Measurements from ENCODE around the gene NXN.
"Not testable (repeated sequence)": the region's sequence is repeated elsewhere in the genome, so short reads cannot be mapped to it uniquely, and the experiment has no call there.

NXN gene

DNA sequence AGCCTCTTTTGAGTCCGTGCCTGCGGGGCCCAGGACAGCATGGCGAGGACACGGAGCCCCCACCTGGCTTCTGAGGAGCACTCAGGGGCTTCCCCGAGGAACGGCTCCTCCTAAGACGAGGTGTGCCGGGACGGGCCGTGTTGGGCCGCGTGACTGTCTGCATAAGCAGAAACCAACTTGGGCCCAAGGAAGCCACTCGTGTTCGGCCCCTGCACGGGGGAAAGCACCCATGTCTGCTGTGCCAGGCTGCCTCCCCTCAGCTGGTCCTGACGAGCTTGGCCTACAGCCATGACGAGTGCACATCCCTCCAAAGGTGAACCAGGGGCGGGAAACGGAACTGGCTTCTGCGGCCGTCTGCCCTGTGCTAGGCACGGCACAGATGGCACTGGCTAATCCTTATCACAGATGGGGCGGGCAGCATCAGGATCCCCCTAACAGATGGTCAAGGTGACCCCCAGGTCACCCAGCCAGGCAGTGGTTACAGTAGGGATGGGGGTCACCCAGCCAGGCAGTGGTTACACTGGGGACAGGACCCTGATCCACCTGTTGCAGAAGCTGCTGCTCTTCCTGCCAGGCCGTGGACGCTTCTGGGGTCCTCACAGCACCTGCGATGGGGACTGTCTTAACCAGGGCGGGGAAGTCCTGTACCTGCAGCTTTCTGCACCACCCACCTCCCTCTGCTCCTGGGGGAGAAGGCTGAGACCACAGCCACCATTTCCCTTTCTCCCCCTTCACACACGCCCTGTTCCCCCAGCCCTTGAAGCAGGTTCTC, 171.9 kb downstream of the NXN start:
- no peak overlapping the region for H3K4me3 Mint-ChIP-seq
- no peaks in the 10 kb centered on the region for H3K27me3 Mint-ChIP-seq
- no peaks in the 10 kb centered on the region for H3K36me3 Mint-ChIP-seq
- no peaks in the 10 kb centered on the region for H3K9me3 Mint-ChIP-seq
- H3K27ac Mint-ChIP-seq: no peak overlapping the region
- no peaks in the 10 kb centered on the region for H3K4me1 Mint-ChIP-seq

GRCh38 chr17:806781-807522, 172.6 kb downstream of the NXN start:
- H3K4me3 Mint-ChIP-seq: no peak overlapping the region

DNA sequence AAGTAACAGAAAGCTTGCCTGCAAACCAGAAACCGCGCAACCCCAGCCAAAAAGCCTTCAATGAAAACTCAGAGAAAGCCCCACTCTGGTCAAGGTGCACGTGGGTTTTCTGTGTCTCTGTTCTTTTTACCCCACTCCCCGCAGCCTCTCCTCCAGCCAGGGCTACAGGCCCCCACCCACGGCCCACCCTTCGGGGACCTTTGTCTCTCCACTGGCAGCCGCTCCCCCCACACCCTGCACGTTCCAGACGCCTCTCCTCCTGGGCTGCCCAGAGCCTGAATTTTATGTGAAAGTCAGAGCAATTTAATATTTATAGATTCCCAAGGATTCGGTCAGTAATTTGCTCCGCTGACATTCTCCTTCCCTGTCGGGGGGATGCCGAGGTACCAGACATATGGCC, 173.2 kb downstream of the NXN start:
- Mint-ChIP-seq H3K4me1 (no peaks in the 10 kb centered on the region), H3K9me3 (no peaks in the 10 kb centered on the region), H3K4me3 (no peak overlapping the region), H3K27me3 (no peaks in the 10 kb centered on the region), H3K27ac (no peak overlapping the region), H3K36me3 (no peaks in the 10 kb centered on the region)

More at GRCh38 chr17:806781-807522, 172.6 kb downstream of the NXN start:
- H3K27me3 Mint-ChIP-seq: no peaks in the 10 kb centered on the region
- no peaks in the 10 kb centered on the region for H3K9me3 Mint-ChIP-seq
- no peak overlapping the region for H3K27ac Mint-ChIP-seq
- H3K36me3 Mint-ChIP-seq: no peaks in the 10 kb centered on the region
- no peaks in the 10 kb centered on the region for H3K4me1 Mint-ChIP-seq

GRCh38 chr17:805886-806285, 173.7 kb downstream of the NXN start:
- not testable (repeated sequence) for H3K9me3 Mint-ChIP-seq, H3K4me3 Mint-ChIP-seq, H3K27ac Mint-ChIP-seq, H3K27me3 Mint-ChIP-seq, H3K4me1 Mint-ChIP-seq, H3K36me3 Mint-ChIP-seq

- no peak overlapping the region for H3K4me3 Mint-ChIP-seq
- no peaks in the 10 kb centered on the region for H3K9me3 Mint-ChIP-seq
- no peaks in the 10 kb centered on the region for H3K36me3 Mint-ChIP-seq
- H3K27me3 Mint-ChIP-seq: no peaks in the 10 kb centered on the region
- no peak overlapping the region for H3K27ac Mint-ChIP-seq
- no peaks in the 10 kb centered on the region for H3K4me1 Mint-ChIP-seq
Measured at GRCh38 chr17:804541-805435, 174.8 kb downstream of the NXN start.

- H3K4me1 Mint-ChIP-seq: no peaks in the 10 kb centered on the region
- H3K27ac Mint-ChIP-seq: no peak overlapping the region
- no peaks in the 10 kb centered on the region for H3K9me3 Mint-ChIP-seq
- no peak overlapping the region for H3K4me3 Mint-ChIP-seq
- no peaks in the 10 kb centered on the region for H3K36me3 Mint-ChIP-seq
- H3K27me3 Mint-ChIP-seq: no peaks in the 10 kb centered on the region
Measured at GRCh38 chr17:802901-803881, 176.4 kb downstream of the NXN start.

DNA sequence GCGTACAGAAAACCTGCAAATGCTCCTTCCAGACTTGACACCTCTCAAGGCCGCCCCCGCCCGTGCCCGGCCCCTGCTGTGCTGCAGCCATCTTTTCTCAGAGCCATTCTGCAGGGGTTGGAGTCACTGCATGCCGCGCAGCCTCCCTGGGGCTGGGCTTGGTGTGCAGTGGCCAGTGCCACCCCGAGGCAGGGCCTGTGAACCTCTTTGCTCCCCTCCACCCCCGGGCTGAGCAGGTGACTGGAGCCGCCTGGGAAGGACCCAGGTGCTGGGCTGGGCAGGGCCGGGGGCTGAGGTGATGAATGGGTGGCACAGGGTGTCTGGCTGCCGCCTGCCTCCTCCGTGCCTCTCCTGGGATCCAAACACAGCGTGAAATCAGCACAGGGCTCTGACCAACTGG, 177.1 kb downstream of the NXN start:
- no peak overlapping the region for H3K4me3 Mint-ChIP-seq
- no peak overlapping the region for H3K27ac Mint-ChIP-seq

GRCh38 chr17:801660-802059, 177.9 kb downstream of the NXN start:
- H3K9me3 Mint-ChIP-seq: no peaks in the 10 kb centered on the region
- H3K4me1 Mint-ChIP-seq: no peaks in the 10 kb centered on the region
- H3K27ac Mint-ChIP-seq: no peak overlapping the region

More for the DNA sequence above, 177.1 kb downstream of the NXN start:
- Mint-ChIP-seq H3K27me3 (no peaks in the 10 kb centered on the region), H3K4me1 (no peaks in the 10 kb centered on the region), H3K9me3 (no peaks in the 10 kb centered on the region), H3K36me3 (no peaks in the 10 kb centered on the region)

DNA sequence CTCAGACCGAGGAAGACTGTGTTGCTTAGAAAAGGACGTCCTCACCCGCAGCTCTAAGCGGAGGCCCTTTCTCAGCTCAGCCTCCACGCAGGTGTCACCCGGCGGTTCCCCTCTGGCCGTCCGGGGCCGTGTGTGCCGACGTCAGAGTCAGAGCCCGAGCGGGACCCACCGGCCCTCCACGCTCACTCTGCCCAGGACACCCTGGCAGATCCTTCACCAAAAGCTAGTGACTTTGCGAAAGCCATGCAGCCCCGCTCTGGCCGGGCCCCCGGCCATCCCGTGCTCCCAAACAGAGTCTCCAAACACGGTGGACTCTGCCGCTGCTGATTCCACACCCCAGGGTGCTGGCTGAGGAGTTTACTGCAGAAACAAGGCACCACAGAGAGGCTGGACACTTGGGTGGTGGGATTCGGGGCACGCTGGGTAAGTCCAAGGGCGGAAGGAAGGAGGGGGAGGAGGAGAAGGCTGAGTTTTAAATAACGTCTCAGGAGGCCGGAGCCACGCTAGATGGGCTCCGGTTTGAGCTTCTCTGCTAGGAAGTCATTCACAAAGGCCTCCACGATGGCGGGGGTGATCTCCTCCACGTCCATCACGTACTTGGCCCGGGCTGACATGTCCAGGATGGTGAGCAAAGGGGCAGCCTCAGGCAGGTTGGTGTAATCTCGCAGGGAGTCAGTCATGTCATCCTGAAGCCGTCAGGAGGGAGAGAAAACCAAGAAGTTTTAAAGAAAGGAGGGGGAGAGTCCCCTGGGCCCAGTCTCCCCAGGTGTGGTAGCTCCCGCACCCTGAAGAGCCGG, 178.9 kb downstream of the NXN start:
- no peaks in the 10 kb centered on the region for H3K9me3 Mint-ChIP-seq
- H3K27ac Mint-ChIP-seq: no peak overlapping the region
- H3K27me3 Mint-ChIP-seq: no peaks in the 10 kb centered on the region
- no peak overlapping the region for H3K4me3 Mint-ChIP-seq
- no peaks in the 10 kb centered on the region for H3K4me1 Mint-ChIP-seq
- H3K36me3 Mint-ChIP-seq: no peaks in the 10 kb centered on the region

More at GRCh38 chr17:801660-802059, 177.9 kb downstream of the NXN start:
- Mint-ChIP-seq H3K36me3 (no peaks in the 10 kb centered on the region), H3K4me3 (no peak overlapping the region), H3K27me3 (no peaks in the 10 kb centered on the region)

DNA sequence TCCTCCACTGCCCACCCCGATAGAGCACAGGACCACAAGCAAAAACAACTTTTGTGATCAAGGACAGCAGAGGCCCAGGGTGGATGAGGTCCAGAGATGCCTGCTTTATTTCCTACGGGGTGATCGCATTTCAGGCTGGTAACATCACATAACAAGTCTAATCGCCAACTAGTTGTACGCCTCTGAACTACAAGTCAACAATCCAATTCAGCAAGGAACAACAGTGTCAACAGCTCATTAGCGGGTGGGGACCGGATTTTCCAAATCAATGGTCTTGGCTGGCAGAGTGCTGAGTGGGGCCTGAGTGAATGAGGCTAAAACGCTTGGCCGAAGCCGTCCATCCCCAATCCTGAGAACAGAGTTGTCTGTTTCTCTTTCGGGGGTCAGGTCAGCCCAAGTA, 180.3 kb downstream of the NXN start:
- no peaks in the 10 kb centered on the region for H3K27me3 Mint-ChIP-seq
- no peak overlapping the region for H3K4me3 Mint-ChIP-seq
- H3K4me1 Mint-ChIP-seq: peaks cover 6% of the 10 kb centered on the region
- no peak overlapping the region for H3K27ac Mint-ChIP-seq
- no peaks in the 10 kb centered on the region for H3K9me3 Mint-ChIP-seq
- H3K36me3 Mint-ChIP-seq: no peaks in the 10 kb centered on the region

GRCh38 chr17:798246-798645, 181.3 kb downstream of the NXN start:
- H3K36me3 Mint-ChIP-seq: no peaks in the 10 kb centered on the region
- no peak overlapping the region for H3K4me3 Mint-ChIP-seq
- no peaks in the 10 kb centered on the region for H3K27me3 Mint-ChIP-seq
- H3K9me3 Mint-ChIP-seq: no peaks in the 10 kb centered on the region
- peaks cover 6% of the 10 kb centered on the region for H3K4me1 Mint-ChIP-seq
- no peak overlapping the region for H3K27ac Mint-ChIP-seq

DNA sequence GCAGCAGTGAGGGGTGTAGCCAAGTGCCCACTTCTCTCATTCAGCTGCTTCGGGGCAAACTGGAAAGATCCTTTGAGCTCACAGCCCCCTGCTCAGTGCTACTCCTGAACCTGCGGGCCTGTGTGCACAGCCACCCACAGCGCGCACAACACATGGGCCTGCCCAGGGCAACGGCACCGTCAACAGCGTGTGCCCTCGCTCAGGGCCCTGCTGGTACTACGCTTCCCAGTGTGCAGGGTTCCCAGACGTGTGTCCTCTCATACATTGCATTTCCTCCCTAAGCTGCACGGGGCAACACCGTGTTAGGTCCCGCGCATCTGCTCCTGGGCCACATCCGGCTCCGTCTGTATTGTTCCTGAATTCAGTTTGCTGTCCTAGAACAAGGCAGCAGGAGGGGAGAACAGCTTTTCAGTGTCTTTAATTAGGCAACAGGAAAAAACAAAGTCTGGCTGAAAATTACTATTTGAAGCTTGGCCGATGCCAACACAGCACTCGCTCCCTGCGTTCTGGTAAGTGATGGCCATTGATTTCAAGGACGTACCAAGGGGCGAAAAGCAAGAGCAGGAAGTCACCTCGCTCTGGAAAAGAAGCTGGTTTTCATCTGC, 182.2 kb downstream of the NXN start:
- H3K9me3 Mint-ChIP-seq: no peaks in the 10 kb centered on the region
- H3K27ac Mint-ChIP-seq: no peak overlapping the region
- H3K36me3 Mint-ChIP-seq: no peaks in the 10 kb centered on the region
- no peaks in the 10 kb centered on the region for H3K27me3 Mint-ChIP-seq
- H3K4me3 Mint-ChIP-seq: no peak overlapping the region
- H3K4me1 Mint-ChIP-seq: peaks cover 6% of the 10 kb centered on the region

- Mint-ChIP-seq H3K36me3 (no peaks in the 10 kb centered on the region), H3K27ac (no peak overlapping the region), H3K9me3 (no peaks in the 10 kb centered on the region), H3K4me3 (no peak overlapping the region), H3K27me3 (no peaks in the 10 kb centered on the region), H3K4me1 (peaks cover 6% of the 10 kb centered on the region)
Measured at GRCh38 chr17:796609-797008, 183.0 kb downstream of the NXN start.

- Mint-ChIP-seq H3K4me3 (no peak overlapping the region), H3K36me3 (peaks cover 2% of the 10 kb centered on the region), H3K27me3 (no peaks in the 10 kb centered on the region), H3K9me3 (no peaks in the 10 kb centered on the region), H3K27ac (no peak overlapping the region), H3K4me1 (peaks cover 6% of the 10 kb centered on the region)
Measured at GRCh38 chr17:795721-796120, 183.9 kb downstream of the NXN start.
